A204.1 (cell line): ENCODE measurements around the gene CHRNB2.

Experiments used
- FAIRE-seq: peaks from 2 replicates; lab custom pipeline; 2012; peaks lifted over from hg19 to GRCh38; lab: Jason Lieb, UNC

The CHRNB2 gene

GRCh38 chr1:154611150-154611862 lies 43.7 kb downstream of the CHRNB2 start:
- FAIRE-seq: no peak

GRCh38 chr1:154614247-154614646 lies 46.7 kb downstream of the CHRNB2 start:
- FAIRE-seq: no peak

GRCh38 chr1:154614901-154615300 lies 47.3 kb downstream of the CHRNB2 start:
- FAIRE-seq: no peak

- no peak for FAIRE-seq
Measured at GRCh38 chr1:154615411-154615810, 47.8 kb downstream of the CHRNB2 start.

GRCh38 chr1:154616659-154617345 lies 49.2 kb downstream of the CHRNB2 start:
- FAIRE-seq: no peak

- no peak for FAIRE-seq
Measured at GRCh38 chr1:154619181-154619948, 51.8 kb downstream of the CHRNB2 start.

GRCh38 chr1:154620751-154621150 lies 53.2 kb downstream of the CHRNB2 start:
- no peak for FAIRE-seq

GRCh38 chr1:154621875-154622274 lies 54.3 kb downstream of the CHRNB2 start:
- FAIRE-seq: no peak

- FAIRE-seq: no peak
Measured at GRCh38 chr1:154622503-154623039, 55.0 kb downstream of the CHRNB2 start.

- no peak for FAIRE-seq
Measured at GRCh38 chr1:154623358-154623757, 55.8 kb downstream of the CHRNB2 start.

- no peak for FAIRE-seq
Measured at GRCh38 chr1:154624746-154625643, 57.4 kb downstream of the CHRNB2 start.

- FAIRE-seq: no peak
Measured at GRCh38 chr1:154626456-154627256, 59.1 kb downstream of the CHRNB2 start.

- FAIRE-seq: no peak
Measured at GRCh38 chr1:154627257-154628120, 59.9 kb downstream of the CHRNB2 start.

GRCh38 chr1:154628121-154628405 lies 60.5 kb downstream of the CHRNB2 start:
- peak; percentile 3 for FAIRE-seq

GRCh38 chr1:154629061-154629674 lies 61.6 kb downstream of the CHRNB2 start:
- no peak for FAIRE-seq
